GM12873 (cell line): Measurements from ENCODE around the gene NUP214.

Experiments
- CTCF ChIP-seq: IDR thresholded peaks from 2 replicates; pipeline ENCODE4 v1.5.1; 2012; ENCODE audit warnings: low read depth, mild to moderate bottlenecking, moderate library complexity, low read length, control low read depth; ENCODE audit not compliant: insufficient read depth; ENCODE audit errors: missing control alignments

Gene NUP214

GRCh38 chr9:131173995-131174394 is 48.6 kb downstream of the NUP214 start:
- TF ChIP-seq CTCF, result no peak

- no peak for TF ChIP-seq CTCF
Measured at GRCh38 chr9:131174681-131175239, 49.4 kb downstream of the NUP214 start.

- TF ChIP-seq CTCF, result no peak
Measured at GRCh38 chr9:131177898-131178297, 52.5 kb downstream of the NUP214 start.

GRCh38 chr9:131178382-131178781 is 53.0 kb downstream of the NUP214 start:
- peak; percentile 98 for TF ChIP-seq CTCF

GRCh38 chr9:131178926-131179325 is 53.5 kb downstream of the NUP214 start:
- no peak for TF ChIP-seq CTCF

GRCh38 chr9:131179561-131180219 is 54.3 kb downstream of the NUP214 start:
- TF ChIP-seq CTCF, result no peak

GRCh38 chr9:131180454-131180853 is 55.1 kb downstream of the NUP214 start:
- TF ChIP-seq CTCF, result no peak
